A549 (cell line): ENCODE results near the gene INPP5K. TPM values are rescaled to one million over a fixed set of nuclear protein-coding genes. Genes with fewer than 3 reads are reported as not detected.

ENCODE experiments used
- ATAC-seq, 2 experiments: fragments of 200-7000 bp in 1 of 2; fragments of >200 bp in 1 of 2; cut with Nextera tagmentation in 1 of 2; cut with Tn5 transposase in 1 of 2; 3 replicates each; pipeline versions ENCODE4 v1.8.0 to v1.9.1; 2018 to 2020; ENCODE audit warnings: mild to moderate bottlenecking in 1 of 2, moderate library complexity in 1 of 2
- CTCF ChIA-PET: fragments of 300-600 bp; sonication (Branson Sonifier 250); formaldehyde crosslinking; extraction: SDS; loops from one replicate; lab custom pipeline; 2021; ENCODE audit warnings: antibody characterized with exemption, inconsistent platforms; lab: Yijun Ruan, JAX
- POLR2A ChIA-PET: fragments of 350-600 bp; formaldehyde crosslinking; extraction: SDS; loops from one replicate; lab custom pipeline; 2021; ENCODE audit warnings: antibody characterized with exemption, inconsistent platforms; lab: Yijun Ruan, JAX
- DNase-seq, 2 experiments: peaks; one replicate each; pipeline versions ENCODE4 v3.0.0 to v3.0.0-alpha.2; 2011 to 2016; ENCODE audit warnings: low read depth in 1 of 2, low spot score in 1 of 2
- FAIRE-seq: peaks from 2 replicates; lab custom pipeline; 2011; peaks lifted over from hg19 to GRCh38; lab: Jason Lieb, UNC
- H3K27ac ChIP-seq, 2 experiments: fragments of >200 bp; sonication (Bioruptor Twin); formaldehyde crosslinking; 3 replicates each; pipeline ENCODE4 v1.5.1; 2016 to 2017
- H3K4me1 ChIP-seq: fragments of >200 bp; sonication (Bioruptor Twin); formaldehyde crosslinking; 3 replicates; pipeline ENCODE4 v1.6.1; 2016
- H3K4me2 ChIP-seq: fragments of >200 bp; sonication (Bioruptor Twin); formaldehyde crosslinking; 3 replicates; pipeline ENCODE4 v1.6.1; 2016
- H3K4me3 ChIP-seq: fragments of >200 bp; sonication (Bioruptor Twin); formaldehyde crosslinking; 3 replicates; pipeline ENCODE4 v1.5.1; 2016
- H3K9me3 ChIP-seq: fragments of >200 bp; sonication (Bioruptor Twin); formaldehyde crosslinking; 3 replicates; pipeline ENCODE4 v1.6.1; 2016
- CEBPB ChIP-seq, 2 experiments: fragments of >200 bp in 1 of 2; sonication (Bioruptor Twin) in 1 of 2; formaldehyde crosslinking in 1 of 2; IDR thresholded peaks; 2 replicates each; pipeline ENCODE4 v1.6.1; 2012 to 2016
- EHF ChIP-seq: fragments of 250-450 bp; sonication (Bioruptor Pico); IDR thresholded peaks from 2 replicates; pipeline ENCODE4 v1.5.0; 2020; ENCODE audit warnings: mild to moderate bottlenecking
- EP300 ChIP-seq, 2 experiments: fragments of >200 bp; sonication (Bioruptor Twin); formaldehyde crosslinking; IDR thresholded peaks; 2 replicates in 1 of 2; 3 replicates in 1 of 2; pipeline ENCODE4 v1.6.1; 2016 to 2017
- FOSB ChIP-seq: fragments of 250-450 bp; sonication (Bioruptor Pico); IDR thresholded peaks from 2 replicates; pipeline ENCODE4 v1.5.0; 2020; ENCODE audit warnings: mild to moderate bottlenecking, moderate library complexity
- FOSL2 ChIP-seq, 2 experiments: fragments of 450-650 bp in 1 of 2; fragments of >200 bp in 1 of 2; sonication (Bioruptor Twin) in 1 of 2; formaldehyde crosslinking; IDR thresholded peaks; 2 replicates each; pipeline versions ENCODE4 v1.5.0 to v1.6.1; 2016 to 2020; ENCODE audit warnings: mild to moderate bottlenecking in 1 of 2, moderate library complexity in 1 of 2
- FOXS1 ChIP-seq: fragments of 250-450 bp; sonication (Bioruptor Pico); IDR thresholded peaks from 2 replicates; pipeline ENCODE4 v1.5.0; 2020; ENCODE audit warnings: mild to moderate bottlenecking, moderate library complexity
- HDAC2 ChIP-seq: fragments of 200-600 bp; sonication (generic); IDR thresholded peaks from 2 replicates; pipeline ENCODE4 v1.6.1; 2016
- HES2 ChIP-seq: fragments of >200 bp; sonication (Bioruptor Twin); formaldehyde crosslinking; IDR thresholded peaks from 2 replicates; pipeline ENCODE4 v1.6.1; 2016
- HEYL ChIP-seq: fragments of 250-450 bp; sonication (Bioruptor Pico); IDR thresholded peaks from 2 replicates; pipeline ENCODE4 v1.8.0; 2021; ENCODE audit warnings: mild to moderate bottlenecking, moderate library complexity
- HOXA7 ChIP-seq: fragments of 250-450 bp; sonication (Bioruptor Pico); IDR thresholded peaks from 2 replicates; pipeline ENCODE4 v1.5.0; 2020; ENCODE audit warnings: mild to moderate bottlenecking, moderate library complexity
- HOXB13 ChIP-seq: fragments of 250-450 bp; sonication (Bioruptor Pico); IDR thresholded peaks from 2 replicates; pipeline ENCODE4 v1.5.0; 2020; ENCODE audit warnings: low read depth, mild to moderate bottlenecking, moderate library complexity
- KDM1A ChIP-seq: fragments of 200-600 bp; sonication (generic); IDR thresholded peaks from 2 replicates; pipeline ENCODE4 v1.6.1; 2016; ENCODE audit warnings: low read depth, mild to moderate bottlenecking
- MAFK ChIP-seq: fragments of 450-650 bp; IDR thresholded peaks from 2 replicates; pipeline ENCODE4 v1.6.1; 2014; ENCODE audit not compliant: partially characterized antibody
- PHF8 ChIP-seq: fragments of 200-600 bp; sonication (generic); IDR thresholded peaks from 2 replicates; pipeline ENCODE4 v1.6.1; 2016; ENCODE audit warnings: low read depth, mild to moderate bottlenecking, antibody characterized with exemption, moderate library complexity, borderline replicate concordance
- POLR2A ChIP-seq: IDR thresholded peaks from 2 replicates; pipeline ENCODE4 v1.6.1; 2012; ENCODE audit warnings: mild to moderate bottlenecking, low read length
- REST ChIP-seq: fragments of 200-600 bp; sonication (generic); IDR thresholded peaks from 2 replicates; pipeline ENCODE4 v1.6.1; 2016; ENCODE audit warnings: antibody characterized with exemption, mild to moderate bottlenecking, moderate library complexity
- RNF2 ChIP-seq: fragments of 200-600 bp; sonication (generic); IDR thresholded peaks from 2 replicates; pipeline ENCODE4 v1.6.1; 2016; ENCODE audit warnings: low read depth, mild to moderate bottlenecking, antibody characterized with exemption, moderate library complexity, borderline replicate concordance
- USF2 ChIP-seq: fragments of 450-650 bp; IDR thresholded peaks from 2 replicates; pipeline ENCODE4 v1.6.1; 2014; ENCODE audit warnings: antibody characterized with exemption
- ZC3H11A ChIP-seq: fragments of 450-650 bp; IDR thresholded peaks from 2 replicates; pipeline ENCODE4 v1.6.1; 2014; ENCODE audit warnings: antibody characterized with exemption, mild to moderate bottlenecking
- ZNF302 ChIP-seq: fragments of 250-450 bp; sonication (Bioruptor Pico); IDR thresholded peaks from 2 replicates; pipeline ENCODE4 v1.9.0; 2021; ENCODE audit warnings: inconsistent platforms, mild to moderate bottlenecking, moderate library complexity
- WGBS: methylation state at CpG from one replicate; pipeline ENCODE4 v1.1.6; 2017; ENCODE audit errors: missing lambda C conversion rate; 5-methylcytosine and 5-hydroxymethylcytosine counted together
- polyA plus RNA-seq, 4 experiments: library from polyadenylated mRNA; depleted of rRNA in 3 of 4; stranded (reverse); fragments of >200 nt; fragmentation: RNase III in 1 of 4; extraction: RNeasy Plus Mini Kit Qiagen cat#74134 plus additional on column Dnase treatment in 1 of 4; gene quantifications; 2 replicates in 3 of 4; 3 replicates in 1 of 4; pipeline ENCODE4 v1.2.3, GENCODE V29; 2011 to 2017
- TF ChIP-seq, protein P1 (sequence below): fragments of >200 bp; sonication (Bioruptor Twin); formaldehyde crosslinking; IDR thresholded peaks from 3 replicates; pipeline ENCODE4 v1.5.1; 2016
- TF ChIP-seq, protein P2 (sequence below): fragments of 250-450 bp; sonication (Bioruptor Pico); IDR thresholded peaks from 2 replicates; pipeline ENCODE4 v1.5.0; 2021; ENCODE audit warnings: mild to moderate bottlenecking, moderate library complexity, borderline replicate concordance

INPP5K gene
- polyA plus RNA-seq, 2 of the 4 experiments (the other 2 are of a cell fraction): 24.3 to 30.8 TPM

DNA sequence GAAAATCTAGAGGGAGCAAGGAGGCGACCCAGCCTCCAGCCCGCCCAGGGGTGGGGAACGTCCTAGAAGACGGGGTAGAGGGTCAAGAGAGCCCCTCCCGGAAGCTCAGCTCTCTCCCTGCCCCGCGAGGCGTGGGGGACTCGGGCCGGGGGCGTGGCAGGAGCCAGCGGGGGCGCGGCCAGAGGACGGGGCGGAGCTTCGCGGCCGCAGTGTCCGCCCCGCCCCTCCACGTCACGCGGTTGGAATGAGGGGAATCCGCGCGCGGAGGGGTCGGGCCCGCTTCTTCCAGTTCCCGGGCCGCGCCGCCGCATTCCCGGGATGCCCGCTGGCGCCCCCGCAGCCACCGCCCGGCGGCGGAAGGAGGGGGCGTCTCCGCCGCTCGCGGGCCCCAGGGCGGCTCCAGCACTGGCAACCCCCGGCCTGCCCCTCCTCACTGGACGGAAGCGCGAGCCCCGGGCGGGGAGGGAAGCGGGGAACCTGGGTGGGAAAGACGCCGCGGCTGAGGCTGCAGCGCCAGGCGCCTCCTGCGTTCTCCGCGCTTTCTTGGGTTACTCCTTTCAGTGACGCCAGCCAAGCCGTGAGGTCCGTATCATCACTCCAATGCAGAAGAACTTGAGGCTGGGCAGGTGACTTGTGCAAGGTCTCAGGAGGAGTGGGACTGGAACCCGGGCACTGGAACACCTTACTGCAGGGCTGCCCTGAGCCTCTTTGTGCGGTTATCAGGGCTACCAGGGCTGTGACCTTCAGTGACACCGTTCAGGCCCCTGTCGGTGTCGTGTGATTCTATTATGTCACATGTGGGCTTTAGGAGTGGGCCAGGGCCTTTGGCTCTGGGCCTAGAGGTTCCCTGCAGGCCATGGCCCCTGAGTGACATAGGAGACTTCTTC, 28.2 kb downstream of the INPP5K start (continued):
- TF ChIP-seq PHF8: peak; percentile 50; the same call in 1 of the 2 replicates
- peak; percentile 21; the same call in 1 of the 2 replicates for TF ChIP-seq FOSL2 (IDR thresholded peaks at IDR 0.05)
- peak; percentile 79 for TF ChIP-seq FOSL2 (CRISPR knock-in tag; IDR thresholded peaks at IDR 0.05)
- TF ChIP-seq, protein P1, sequence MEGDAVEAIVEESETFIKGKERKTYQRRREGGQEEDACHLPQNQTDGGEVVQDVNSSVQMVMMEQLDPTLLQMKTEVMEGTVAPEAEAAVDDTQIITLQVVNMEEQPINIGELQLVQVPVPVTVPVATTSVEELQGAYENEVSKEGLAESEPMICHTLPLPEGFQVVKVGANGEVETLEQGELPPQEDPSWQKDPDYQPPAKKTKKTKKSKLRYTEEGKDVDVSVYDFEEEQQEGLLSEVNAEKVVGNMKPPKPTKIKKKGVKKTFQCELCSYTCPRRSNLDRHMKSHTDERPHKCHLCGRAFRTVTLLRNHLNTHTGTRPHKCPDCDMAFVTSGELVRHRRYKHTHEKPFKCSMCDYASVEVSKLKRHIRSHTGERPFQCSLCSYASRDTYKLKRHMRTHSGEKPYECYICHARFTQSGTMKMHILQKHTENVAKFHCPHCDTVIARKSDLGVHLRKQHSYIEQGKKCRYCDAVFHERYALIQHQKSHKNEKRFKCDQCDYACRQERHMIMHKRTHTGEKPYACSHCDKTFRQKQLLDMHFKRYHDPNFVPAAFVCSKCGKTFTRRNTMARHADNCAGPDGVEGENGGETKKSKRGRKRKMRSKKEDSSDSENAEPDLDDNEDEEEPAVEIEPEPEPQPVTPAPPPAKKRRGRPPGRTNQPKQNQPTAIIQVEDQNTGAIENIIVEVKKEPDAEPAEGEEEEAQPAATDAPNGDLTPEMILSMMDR: 0 out of 3 replicates have a peak, but pooled peaks have one; percentile 16
- 0 out of 5 replicates have a peak, but pooled peaks of 1 of the 2 experiments have one; percentile 16 for TF ChIP-seq EP300 (IDR thresholded peaks at IDR 0.05)
- peak; percentile 31 for TF ChIP-seq POLR2A
- TF ChIP-seq HOXB13 (CRISPR knock-in tag): no peak
- TF ChIP-seq, all 56 proteins: peak for 16

DNA sequence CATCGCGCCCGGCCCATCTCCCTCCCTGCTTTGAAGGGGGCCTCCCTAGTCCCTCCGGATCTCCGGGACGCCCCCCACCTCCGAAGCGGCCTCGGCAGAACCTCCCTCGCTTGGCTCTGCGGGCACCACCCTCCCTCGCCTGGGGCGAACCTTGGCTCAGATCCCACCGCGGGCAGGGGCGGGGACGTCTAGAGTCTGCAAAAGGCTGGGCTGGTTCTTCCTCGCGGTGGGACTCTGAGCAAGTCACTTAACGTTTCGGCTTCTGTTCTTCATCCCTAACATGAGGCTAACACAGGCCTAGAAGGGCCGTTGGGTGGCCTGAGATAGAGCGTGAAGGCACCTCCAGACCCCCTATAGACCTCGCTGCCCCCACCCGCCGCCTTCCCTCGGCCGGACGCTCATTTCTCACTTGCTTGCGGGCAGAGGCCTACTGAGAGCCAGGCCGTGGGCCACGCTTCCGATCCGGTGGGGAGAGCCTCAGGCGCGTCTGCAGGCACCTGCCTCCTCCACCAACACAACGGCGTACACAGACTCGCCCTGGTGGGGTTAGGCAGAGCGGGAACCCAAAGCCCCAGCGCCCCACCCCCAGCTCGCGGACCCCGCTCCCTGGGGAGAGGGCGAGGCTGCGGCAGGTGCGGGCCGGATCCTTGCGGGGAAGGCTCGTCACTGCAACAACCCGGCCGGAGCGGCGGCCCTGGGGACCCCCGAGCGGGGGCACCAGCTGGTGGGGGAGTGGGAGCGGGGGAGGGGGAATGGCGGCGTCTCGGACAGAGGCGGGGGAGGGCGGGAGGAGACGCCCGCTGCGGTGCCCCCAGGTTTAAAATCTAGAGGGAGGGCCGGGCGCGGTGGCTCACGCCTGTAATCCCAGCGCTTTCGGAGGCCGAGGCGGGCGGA, 29.4 kb downstream of the INPP5K start:
- Histone ChIP-seq H3K4me1 (peaks cover 62% of the 10 kb centered on the region), H3K4me3 (peak overlapping the region; percentile 82), H3K27ac (peak overlapping the region; percentile 97), H3K9me3 (no peaks in the 10 kb centered on the region), H3K4me2 (peak overlapping the region; percentile 96)
- ChIA-PET POLR2A (interaction anchor here (0.5 to 4.2 kb wide), 10 partner anchors 12 to 233 kb away, joined by 3 to 29 read pairs (median 4); partner anchors contain the start of genes CRK and INPP5K), CTCF (interaction anchor here (0.6 to 5.4 kb wide), 10 partner anchors 8 to 218 kb away, joined by 3 to 27 read pairs (median 4); partner anchors contain the start of genes INPP5K and RILP)
- peak; percentile 8 to 54; a peak in 5 of 6 replicates for ATAC-seq
- peak; percentile 81 to 92 for DNase-seq
- FAIRE-seq: no peak
- WGBS: 7% methylated on average over 34 of the region's 74 CpGs
- TF ChIP-seq PHF8: peak; percentile 20; the same call in 1 of the 2 replicates
- TF ChIP-seq, protein P2, sequence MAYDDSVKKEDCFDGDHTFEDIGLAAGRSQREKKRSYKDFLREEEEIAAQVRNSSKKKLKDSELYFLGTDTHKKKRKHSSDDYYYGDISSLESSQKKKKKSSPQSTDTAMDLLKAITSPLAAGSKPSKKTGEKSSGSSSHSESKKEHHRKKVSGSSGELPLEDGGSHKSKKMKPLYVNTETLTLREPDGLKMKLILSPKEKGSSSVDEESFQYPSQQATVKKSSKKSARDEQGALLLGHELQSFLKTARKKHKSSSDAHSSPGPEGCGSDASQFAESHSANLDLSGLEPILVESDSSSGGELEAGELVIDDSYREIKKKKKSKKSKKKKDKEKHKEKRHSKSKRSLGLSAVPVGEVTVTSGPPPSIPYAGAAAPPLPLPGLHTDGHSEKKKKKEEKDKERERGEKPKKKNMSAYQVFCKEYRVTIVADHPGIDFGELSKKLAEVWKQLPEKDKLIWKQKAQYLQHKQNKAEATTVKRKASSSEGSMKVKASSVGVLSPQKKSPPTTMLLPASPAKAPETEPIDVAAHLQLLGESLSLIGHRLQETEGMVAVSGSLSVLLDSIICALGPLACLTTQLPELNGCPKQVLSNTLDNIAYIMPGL: no peak
- TF ChIP-seq USF2: no peak
- TF ChIP-seq FOXS1: no peak
- TF ChIP-seq HOXB13 (CRISPR knock-in tag): no peak
- TF ChIP-seq ZNF302 (CRISPR knock-in tag): no peak
- no peak for TF ChIP-seq REST
- TF ChIP-seq MAFK: no peak
- TF ChIP-seq HEYL (CRISPR knock-in tag): no peak
- no peak for TF ChIP-seq ZC3H11A
- TF ChIP-seq CEBPB (IDR thresholded peaks at IDR 0.05): no peak
- TF ChIP-seq FOSB (CRISPR knock-in tag): no peak
- TF ChIP-seq, protein P1: no peak
- TF ChIP-seq HDAC2: no peak
- TF ChIP-seq EHF (CRISPR knock-in tag): peak; percentile 55
- no peak for TF ChIP-seq HOXA7
- no peak for TF ChIP-seq HES2
- TF ChIP-seq RNF2: peak; percentile 73; the same call in 1 of the 2 replicates
- TF ChIP-seq KDM1A: peak; percentile 18; the same call in 1 of the 2 replicates
